ENCODE data around the gene SLC37A1. TPM values are rescaled to one million over a fixed set of nuclear protein-coding genes. Genes with fewer than 3 reads are reported as not detected.

The SLC37A1 gene
- 10 to 100 TPM; 30.0 to 80.7 (median 37.6) TPM for polyA plus RNA-seq
- long read RNA-seq, donor 1, partial matches to known transcripts: 0 of 1 reads
- long read RNA-seq, donor 1, other reads (novel, unspliced or antisense): 0 of 1 reads
- long read RNA-seq, donor 2, partial matches to known transcripts: 0 of 1 reads
- long read RNA-seq, donor 2, other reads (novel, unspliced or antisense): 0 of 1 reads
- long read RNA-seq, donor 3, partial matches to known transcripts: 0 of 1 reads
- long read RNA-seq, donor 3, other reads (novel, unspliced or antisense): 0 of 1 reads
- long read RNA-seq, donor 4: 0 reads
- long read RNA-seq, donor 5, partial matches to known transcripts: 7 of 7 reads
- long read RNA-seq, donor 5, other reads (novel, unspliced or antisense): 0 of 7 reads
- long read RNA-seq, donor 6, partial matches to known transcripts: 8 of 9 reads
- long read RNA-seq, donor 6, other reads (novel, unspliced or antisense): 0 of 9 reads
- long read RNA-seq, donor 7: 0 reads
- long read RNA-seq, donor 8: 0 reads
- long read RNA-seq, donor 9: 0 reads
- long read RNA-seq, donor 10, partial matches to known transcripts: 6 of 6 reads
- long read RNA-seq, donor 10, other reads (novel, unspliced or antisense): 0 of 6 reads

- WGBS, 3 donors: 12 to 20% (median 16%) methylated on average over 38 to 88 of the region's 88 CpGs
- DNase-seq: peak; percentile 49 to 71
These were observed at the start of gene SLC37A1 for GRCh38 chr21:42513151-42513984. SLC37A1 (plus strand) TSS chr21:42513852; CDS start chr21:42518455, 4,603 bp downstream.

GRCh38 chr21:42463861-42464515 is 49.7 kb upstream of the SLC37A1 start:
- DNase-seq: peak; percentile 52 to 74
- Histone ChIP-seq H3K9me3 (ENCODE audit: control insufficient read depth in 2 of 2, insufficient read depth in 1 of 2, low read depth in 1 of 2, low read length in 1 of 2) (no peaks in the 10 kb centered on the region), H3K4me1 (ENCODE audit: control insufficient read depth in 3 of 3, insufficient read depth in 2 of 3, low read depth in 1 of 3, low read length in 2 of 3) (peaks cover 26 to 92% (median 30%) of the 10 kb centered on the region in 3 donors), H3K4me3 (ENCODE audit: low read depth in 1 of 3, low read length in 3 of 3) (no peak overlapping the region), H3K27me3 (ENCODE audit: control insufficient read depth in 3 of 3, insufficient read depth in 3 of 3, low read length in 3 of 3) (no peaks in the 10 kb centered on the region), H3K36me3 (ENCODE audit: control insufficient read depth in 3 of 3, insufficient read depth in 2 of 3, low read depth in 1 of 3, low read length in 3 of 3) (no peaks in the 10 kb centered on the region), H3K27ac (ENCODE audit: low read depth in 1 of 3, low read length in 2 of 3) (peak overlapping the region; percentile 78 to 91 (median 89))
- no peak for FAIRE-seq
- WGBS, 3 donors: 51 to 62% (median 54%) methylated on average over 17 of the region's 17 CpGs

More at GRCh38 chr21:42513151-42513984, at the start of gene SLC37A1:
- Histone ChIP-seq H3K27ac (ENCODE audit: low read depth in 1 of 3, low read length in 2 of 3) (peak within 1 kb of the TSS; percentile 76 to 87 (median 85)), H3K4me1 (ENCODE audit: control insufficient read depth in 3 of 3, insufficient read depth in 2 of 3, low read depth in 1 of 3, low read length in 2 of 3) (peaks cover 0 to 31% (median 4%) of the 10 kb centered on the region in 3 donors), H3K9me3 (ENCODE audit: control insufficient read depth in 2 of 2, insufficient read depth in 1 of 2, low read depth in 1 of 2, low read length in 1 of 2) (no peaks in the 10 kb centered on the region), H3K4me3 (ENCODE audit: low read depth in 1 of 3, low read length in 3 of 3) (peak within 1 kb of the TSS; percentile 81 to 98 (median 92)), H3K36me3 (ENCODE audit: control insufficient read depth in 3 of 3, insufficient read depth in 2 of 3, low read depth in 1 of 3, low read length in 3 of 3) (peaks cover 0 to 16% (median 0%) of the 10 kb centered on the region in 3 donors), H3K27me3 (ENCODE audit: control insufficient read depth in 3 of 3, insufficient read depth in 3 of 3, low read length in 3 of 3) (no peaks in the 10 kb centered on the region)
- no peak for FAIRE-seq

GRCh38 chr21:42465008-42465802 is 48.4 kb upstream of the SLC37A1 start:
- no peak for FAIRE-seq
- H3K27ac ChIP-seq (ENCODE audit: low read depth in 1 of 3, low read length in 2 of 3): peak overlapping the region; percentile 78 to 91 (median 89)
- WGBS, 3 donors: 9 to 22% (median 13%) methylated on average over 8 of the region's 8 CpGs

GRCh38 chr21:42465803-42466127 is 47.9 kb upstream of the SLC37A1 start:
- no peak overlapping the region for H3K4me3 ChIP-seq (ENCODE audit: low read depth in 1 of 3, low read length in 3 of 3)
- no peaks in the 10 kb centered on the region for H3K36me3 ChIP-seq (ENCODE audit: control insufficient read depth in 3 of 3, insufficient read depth in 2 of 3, low read depth in 1 of 3, low read length in 3 of 3)
- H3K9me3 ChIP-seq (ENCODE audit: control insufficient read depth in 2 of 2, insufficient read depth in 1 of 2, low read depth in 1 of 2, low read length in 1 of 2): no peaks in the 10 kb centered on the region
- WGBS, 3 donors: 50 to 71% (median 67%) methylated on average over 3 of the region's 3 CpGs
- no peak for DNase-seq
- no peaks in the 10 kb centered on the region for H3K27me3 ChIP-seq (ENCODE audit: control insufficient read depth in 3 of 3, insufficient read depth in 3 of 3, low read length in 3 of 3)
- H3K27ac ChIP-seq (ENCODE audit: low read depth in 1 of 3, low read length in 2 of 3): peak overlapping the region; percentile 72 to 89 (median 78)
- no peak for FAIRE-seq
- peaks cover 24 to 87% (median 25%) of the 10 kb centered on the region in 3 donors for H3K4me1 ChIP-seq (ENCODE audit: control insufficient read depth in 3 of 3, insufficient read depth in 2 of 3, low read depth in 1 of 3, low read length in 2 of 3)

More at GRCh38 chr21:42465008-42465802, 48.4 kb upstream of the SLC37A1 start:
- no peaks in the 10 kb centered on the region for H3K36me3 ChIP-seq (ENCODE audit: control insufficient read depth in 3 of 3, insufficient read depth in 2 of 3, low read depth in 1 of 3, low read length in 3 of 3)
- peaks cover 24 to 90% (median 27%) of the 10 kb centered on the region in 3 donors for H3K4me1 ChIP-seq (ENCODE audit: control insufficient read depth in 3 of 3, insufficient read depth in 2 of 3, low read depth in 1 of 3, low read length in 2 of 3)
- peak; percentile 86 to 94 for DNase-seq
- H3K4me3 ChIP-seq (ENCODE audit: low read depth in 1 of 3, low read length in 3 of 3): no peak overlapping the region
- no peaks in the 10 kb centered on the region for H3K27me3 ChIP-seq (ENCODE audit: control insufficient read depth in 3 of 3, insufficient read depth in 3 of 3, low read length in 3 of 3)
- no peaks in the 10 kb centered on the region for H3K9me3 ChIP-seq (ENCODE audit: control insufficient read depth in 2 of 2, insufficient read depth in 1 of 2, low read depth in 1 of 2, low read length in 1 of 2)

- Histone ChIP-seq H3K27me3 (ENCODE audit: control insufficient read depth in 3 of 3, insufficient read depth in 3 of 3, low read length in 3 of 3) (no peaks in the 10 kb centered on the region), H3K9me3 (ENCODE audit: control insufficient read depth in 2 of 2, insufficient read depth in 1 of 2, low read depth in 1 of 2, low read length in 1 of 2) (no peaks in the 10 kb centered on the region), H3K36me3 (ENCODE audit: control insufficient read depth in 3 of 3, insufficient read depth in 2 of 3, low read depth in 1 of 3, low read length in 3 of 3) (peaks cover 0 to under 1% (median 0%) of the 10 kb centered on the region in 3 donors), H3K4me3 (ENCODE audit: low read depth in 1 of 3, low read length in 3 of 3) (no peak overlapping the region), H3K27ac (ENCODE audit: low read depth in 1 of 3, low read length in 2 of 3) (peak overlapping the region in 1 of 3 donors; percentile 94), H3K4me1 (ENCODE audit: control insufficient read depth in 3 of 3, insufficient read depth in 2 of 3, low read depth in 1 of 3, low read length in 2 of 3) (peaks cover 23 to 78% (median 24%) of the 10 kb centered on the region in 3 donors)
- FAIRE-seq (no peak), DNase-seq (no peak)
- 86 to 93% (median 91%) methylated on average over 10 of the region's 10 CpGs for WGBS, 3 donors
These were observed 47.0 kb upstream of the SLC37A1 start for GRCh38 chr21:42466700-42467099.

- H3K9me3 ChIP-seq (ENCODE audit: control insufficient read depth in 2 of 2, insufficient read depth in 1 of 2, low read depth in 1 of 2, low read length in 1 of 2): no peaks in the 10 kb centered on the region
- H3K36me3 ChIP-seq (ENCODE audit: control insufficient read depth in 3 of 3, insufficient read depth in 2 of 3, low read depth in 1 of 3, low read length in 3 of 3): peaks cover 0 to 4% (median 0%) of the 10 kb centered on the region in 3 donors
- 43 to 50% (median 50%) methylated on average over 12 of the region's 12 CpGs for WGBS, 3 donors
- no peaks in the 10 kb centered on the region for H3K27me3 ChIP-seq (ENCODE audit: control insufficient read depth in 3 of 3, insufficient read depth in 3 of 3, low read length in 3 of 3)
- H3K27ac ChIP-seq (ENCODE audit: low read depth in 1 of 3, low read length in 2 of 3): peak overlapping the region in 2 of 3 donors; percentile 36 to 94
- H3K4me3 ChIP-seq (ENCODE audit: low read depth in 1 of 3, low read length in 3 of 3): no peak overlapping the region
- peaks cover 23 to 73% (median 24%) of the 10 kb centered on the region in 3 donors for H3K4me1 ChIP-seq (ENCODE audit: control insufficient read depth in 3 of 3, insufficient read depth in 2 of 3, low read depth in 1 of 3, low read length in 2 of 3)
- DNase-seq (peak; percentile 40 to 73), FAIRE-seq (no peak)
These were observed 46.3 kb upstream of the SLC37A1 start for GRCh38 chr21:42467140-42467983.

Data from small intestine (tissue), 16 donors.